Sciatic nerve (tissue), 2 donors: ENCODE results near the gene BMP7. TPM values are rescaled to one million over a fixed set of nuclear protein-coding genes. Genes with fewer than 3 reads are reported as not detected.

Experiments used
- ATAC-seq: fragments of 200-7000 bp; cut with Tn5 transposase; one replicate; pipeline ENCODE4 v1.9.1; 2020; ENCODE audit warnings: mild to moderate bottlenecking, moderate library complexity
- DNase-seq: peaks from one replicate; pipeline ENCODE4 v3.0.0-alpha.2; 2020; ENCODE audit warnings: low spot score
- intact Hi-C: fragments of 100-400 bp; cut with DNase I; formaldehyde crosslinking; loops from one replicate; pipeline ENCODE4 v1.14.2; 2022
- total RNA-seq: library from RNA; stranded (reverse); fragmentation: NEBNext Ultra II Directional; extraction: Animal tissue kit (Norgen Biotek cat#: 25700); gene quantifications from one replicate; pipeline ENCODE4 v1.2.1, GENCODE V29; 2021
- donor health status: DM: no; HTN: no; CAD: no.
- donor health status: DM: no; HTN: no; CAD: no.

BMP7 gene
- total RNA-seq, 1 donor from 2014 or later: 17.3 TPM

GRCh38 chr20:57221916-57222630, 44.4 kb downstream of the BMP7 start:
- no peak for DNase-seq
- intact Hi-C loops: no loop called here
- ATAC-seq: no peak

- ATAC-seq (no peak), DNase-seq (no peak)
- intact Hi-C loops: no loop called here
Measured at GRCh38 chr20:57220337-57221145, 45.9 kb downstream of the BMP7 start.

- ATAC-seq (no peak), DNase-seq (no peak)
- intact Hi-C loops: no loop called here
Measured at GRCh38 chr20:57219071-57219677, 47.3 kb downstream of the BMP7 start.

- DNase-seq: no peak
- ATAC-seq: no peak
- intact Hi-C loops: no loop called here
Measured at GRCh38 chr20:57218489-57218888, 48.0 kb downstream of the BMP7 start.

- intact Hi-C loops: no loop called here
- DNase-seq (no peak), ATAC-seq (no peak)
Measured at GRCh38 chr20:57217802-57218201, 48.6 kb downstream of the BMP7 start.

- ATAC-seq (no peak), DNase-seq (no peak)
- intact Hi-C loops: no loop called here
Measured at GRCh38 chr20:57216669-57217068, 49.8 kb downstream of the BMP7 start.

- ATAC-seq: no peak
- no peak for DNase-seq
- intact Hi-C loops: no loop called here
Measured at GRCh38 chr20:57215826-57216471, 50.5 kb downstream of the BMP7 start.

- intact Hi-C loops: no loop called here
- no peak for ATAC-seq
- DNase-seq: no peak
Measured at GRCh38 chr20:57215426-57215825, 51.0 kb downstream of the BMP7 start.

- DNase-seq: no peak
- intact Hi-C loops: no loop called here
- ATAC-seq: no peak
Measured at GRCh38 chr20:57214948-57215347, 51.5 kb downstream of the BMP7 start.

GRCh38 chr20:57214427-57214826, 52.0 kb downstream of the BMP7 start:
- no peak for ATAC-seq
- intact Hi-C loops: no loop called here
- no peak for DNase-seq

- intact Hi-C loops: no loop called here
- DNase-seq (no peak), ATAC-seq (no peak)
Measured at GRCh38 chr20:57213924-57214323, 52.5 kb downstream of the BMP7 start.

GRCh38 chr20:57213291-57213690, 53.1 kb downstream of the BMP7 start:
- intact Hi-C loops: no loop called here
- no peak for DNase-seq
- ATAC-seq: no peak

- ATAC-seq (peak; percentile 97), DNase-seq (peak; percentile 85)
- intact Hi-C loops: no loop called here
Measured at GRCh38 chr20:57212534-57213276, 53.7 kb downstream of the BMP7 start.

- ATAC-seq (peak; percentile 68), DNase-seq (no peak)
- intact Hi-C loops: no loop called here
Measured at GRCh38 chr20:57211908-57212533, 54.4 kb downstream of the BMP7 start.

- ATAC-seq (no peak), DNase-seq (no peak)
- intact Hi-C loops: no loop called here
Measured at GRCh38 chr20:57211406-57211805, 55.0 kb downstream of the BMP7 start.

- DNase-seq: no peak
- ATAC-seq: no peak
- intact Hi-C loops: no loop called here
Measured at GRCh38 chr20:57210911-57211280, 55.5 kb downstream of the BMP7 start.

- DNase-seq (no peak), ATAC-seq (no peak)
- intact Hi-C loops: no loop called here
Measured at GRCh38 chr20:57210054-57210910, 56.2 kb downstream of the BMP7 start.

GRCh38 chr20:57209413-57209812, 57.0 kb downstream of the BMP7 start:
- no peak for DNase-seq
- intact Hi-C loops: loop anchor here (10.0 kb wide), 1 partner anchor 55 kb away; the partner anchor contains the start of gene BMP7
- ATAC-seq: no peak
